GM21515 (cell line): ENCODE measurements around the gene ARHGAP6.
A peak's percentile ranks its signal among the peaks of the same experiment; 100 is the strongest.

Experiments
- ATAC-seq: cut with Tn5 transposase; IDR thresholded peaks from one replicate; pipeline ENCODE4 v1.9.1; 2021; ENCODE audit not compliant: unreplicated experiment

Gene ARHGAP6

GRCh38 chrX:11406109-11406765 is 259.5 kb downstream of the ARHGAP6 start:
- no peak for ATAC-seq

- ATAC-seq, result no peak
Measured at GRCh38 chrX:11403631-11404030, 262.1 kb downstream of the ARHGAP6 start.

GRCh38 chrX:11401966-11402365 is 263.8 kb downstream of the ARHGAP6 start:
- no peak for ATAC-seq

- ATAC-seq, result no peak
Measured at GRCh38 chrX:11399489-11400094, 266.1 kb downstream of the ARHGAP6 start.

- ATAC-seq, result no peak
Measured at GRCh38 chrX:11398785-11399184, 266.9 kb downstream of the ARHGAP6 start.

GRCh38 chrX:11398139-11398538 is 267.6 kb downstream of the ARHGAP6 start:
- no peak for ATAC-seq

- ATAC-seq, result peak; percentile 92
Measured at GRCh38 chrX:11397680-11398079, 268.0 kb downstream of the ARHGAP6 start.

- no peak for ATAC-seq
Measured at GRCh38 chrX:11395859-11396258, 269.9 kb downstream of the ARHGAP6 start.

GRCh38 chrX:11393949-11394654 is 271.6 kb downstream of the ARHGAP6 start:
- ATAC-seq, result no peak

GRCh38 chrX:11386812-11387211 is 278.9 kb downstream of the ARHGAP6 start:
- ATAC-seq, result no peak

- ATAC-seq, result no peak
Measured at GRCh38 chrX:11386001-11386523, 279.7 kb downstream of the ARHGAP6 start.

GRCh38 chrX:11382930-11383329 is 282.8 kb downstream of the ARHGAP6 start:
- ATAC-seq, result no peak

GRCh38 chrX:11381464-11381863 is 284.3 kb downstream of the ARHGAP6 start:
- ATAC-seq, result peak; percentile 87

GRCh38 chrX:11380187-11380844 is 285.4 kb downstream of the ARHGAP6 start:
- ATAC-seq, result no peak

GRCh38 chrX:11376163-11376562 is 289.6 kb downstream of the ARHGAP6 start:
- no peak for ATAC-seq

- no peak for ATAC-seq
Measured at GRCh38 chrX:11375614-11376119, 290.1 kb downstream of the ARHGAP6 start.

GRCh38 chrX:11374570-11374969 is 291.1 kb downstream of the ARHGAP6 start:
- ATAC-seq, result no peak

- ATAC-seq, result no peak
Measured at GRCh38 chrX:11371106-11371505, 294.6 kb downstream of the ARHGAP6 start.

- no peak for ATAC-seq
Measured at GRCh38 chrX:11367609-11368430, 297.9 kb downstream of the ARHGAP6 start.

- ATAC-seq, result no peak
Measured at GRCh38 chrX:11366998-11367595, 298.6 kb downstream of the ARHGAP6 start.
